Karpas-422 (cell line): Measurements from ENCODE around the gene IQCK. TPM values are rescaled to one million over a fixed set of nuclear protein-coding genes. Genes with fewer than 3 reads are reported as not detected.

Experiments
- DNase-seq: peaks from one replicate; pipeline ENCODE4 v3.0.0-alpha.2; 2015
- H2AFZ ChIP-seq: fragments of 200-600 bp; sonication (generic); 2 replicates; pipeline ENCODE4 v1.6.1; 2014; ENCODE audit warnings: antibody characterized with exemption, low read length, mixed read lengths
- H3K27ac ChIP-seq: fragments of 200-600 bp; sonication (generic); 2 replicates; pipeline ENCODE4 v1.5.1; 2014; ENCODE audit warnings: mild to moderate bottlenecking, low read length, moderate library complexity
- H3K27me3 ChIP-seq: fragments of 200-600 bp; sonication (generic); 2 replicates; pipeline ENCODE4 v1.6.1; 2014; ENCODE audit warnings: low read length, mixed read lengths
- H3K36me3 ChIP-seq: fragments of 200-600 bp; sonication (generic); 2 replicates; pipeline ENCODE4 v1.6.1; 2014; ENCODE audit warnings: low read length, mixed read lengths; ENCODE audit not compliant: insufficient read depth
- H3K4me1 ChIP-seq: fragments of 200-600 bp; sonication (generic); 2 replicates; pipeline ENCODE4 v1.6.1; 2014; ENCODE audit warnings: mild to moderate bottlenecking, low read length, mixed read lengths
- H3K4me2 ChIP-seq: fragments of 200-600 bp; sonication (generic); 2 replicates; pipeline ENCODE4 v1.6.1; 2014; ENCODE audit warnings: low read length, low read depth, mild to moderate bottlenecking; ENCODE audit not compliant: poor library complexity, severe bottlenecking
- H3K4me3 ChIP-seq: fragments of 200-600 bp; sonication (generic); 2 replicates; pipeline ENCODE4 v1.5.1; 2014; ENCODE audit warnings: mild to moderate bottlenecking, antibody characterized with exemption, low read length, mixed read lengths
- H3K79me2 ChIP-seq: fragments of 200-600 bp; sonication (generic); 2 replicates; pipeline ENCODE4 v1.6.1; 2014; ENCODE audit warnings: mild to moderate bottlenecking, low read length, mixed read lengths
- H3K9ac ChIP-seq: fragments of 200-600 bp; sonication (generic); 2 replicates; pipeline ENCODE4 v1.6.0; 2014; ENCODE audit warnings: low read length
- H3K9me2 ChIP-seq: fragments of 200-600 bp; sonication (generic), shearing (Covaris generic); replicated peaks from 2 replicates; pipeline ENCODE4 v1.6.0; 2014; ENCODE audit warnings: mild to moderate bottlenecking, low read length, moderate library complexity; ENCODE audit not compliant: insufficient read depth
- H3K9me3 ChIP-seq: fragments of 300-700, 200-600 bp; sonication (generic); 2 replicates; pipeline ENCODE4 v1.6.1; 2014; ENCODE audit warnings: low read length, mixed read lengths
- H4K20me1 ChIP-seq: fragments of 200-600 bp; sonication (generic); 2 replicates; pipeline ENCODE4 v1.6.1; 2014; ENCODE audit warnings: mild to moderate bottlenecking, antibody characterized with exemption, low read length, low read depth; ENCODE audit not compliant: insufficient read depth
- total RNA-seq: library from RNA; depleted of rRNA; stranded (reverse); fragments of >200 nt; shearing (Covaris generic); gene quantifications from 2 replicates; pipeline ENCODE4 v1.2.3, GENCODE V29; 2014; ENCODE audit warnings: low replicate concordance

The IQCK gene
- total RNA-seq, 1 experiment from 2014 or later, result 4.9 TPM

- H3K27me3 ChIP-seq, result no peaks in the 10 kb centered on the region
- no peaks in the 10 kb centered on the region for H3K9me3 ChIP-seq
- no peaks in the 10 kb centered on the region for H3K9me2 ChIP-seq
- H3K9ac ChIP-seq, result peak overlapping the region; percentile 86
- peak; percentile 50 for DNase-seq
- peak overlapping the region; percentile 94 for H3K4me3 ChIP-seq
- H3K79me2 ChIP-seq, result peaks cover 29% of the 10 kb centered on the region
- no peaks in the 10 kb centered on the region for H4K20me1 ChIP-seq
- peaks cover 15% of the 10 kb centered on the region for H3K4me1 ChIP-seq
- H3K27ac ChIP-seq, result no peak overlapping the region
- no peaks in the 10 kb centered on the region for H3K36me3 ChIP-seq
- peak overlapping the region; percentile 76 for H3K4me2 ChIP-seq
- H2AFZ ChIP-seq, result no peak overlapping the region
These were observed 757 bp upstream of the IQCK start for GRCh38 chr16:19717314-19717713.

- Histone ChIP-seq H3K4me1 (peaks cover 15% of the 10 kb centered on the region), H4K20me1 (no peaks in the 10 kb centered on the region), H3K4me3 (peak overlapping the region; percentile 94), H3K27me3 (no peaks in the 10 kb centered on the region), H3K36me3 (no peaks in the 10 kb centered on the region), H2AFZ (0 out of 2 replicates have a peak overlapping the region, but pooled peaks have one; percentile 75), H3K79me2 (peaks cover 29% of the 10 kb centered on the region), H3K27ac (no peak overlapping the region), H3K4me2 (peak overlapping the region; percentile 76), H3K9me2 (no peaks in the 10 kb centered on the region), H3K9me3 (no peaks in the 10 kb centered on the region), H3K9ac (peak overlapping the region; percentile 86)
- DNase-seq, result no peak
These were observed 524 bp downstream of the IQCK start for GRCh38 chr16:19718624-19718965.

GRCh38 chr16:19722269-19722952 lies 4.3 kb downstream of the IQCK start:
- Histone ChIP-seq H3K4me1 (peaks cover 5% of the 10 kb centered on the region), H3K9me3 (no peaks in the 10 kb centered on the region), H3K79me2 (peaks cover 4% of the 10 kb centered on the region), H3K9me2 (no peaks in the 10 kb centered on the region), H3K36me3 (no peaks in the 10 kb centered on the region), H3K27me3 (no peaks in the 10 kb centered on the region), H4K20me1 (no peaks in the 10 kb centered on the region), H3K9ac (no peak overlapping the region), H2AFZ (no peak overlapping the region), H3K27ac (no peak overlapping the region), H3K4me2 (no peak overlapping the region), H3K4me3 (no peak overlapping the region)
- DNase-seq, result no peak

GRCh38 chr16:19722981-19723380 lies 4.9 kb downstream of the IQCK start:
- Histone ChIP-seq H4K20me1 (no peaks in the 10 kb centered on the region), H3K36me3 (no peaks in the 10 kb centered on the region), H3K9me3 (no peaks in the 10 kb centered on the region), H3K9me2 (no peaks in the 10 kb centered on the region), H3K79me2 (no peaks in the 10 kb centered on the region), H3K4me2 (no peak overlapping the region), H3K9ac (no peak overlapping the region), H2AFZ (no peak overlapping the region), H3K27me3 (no peaks in the 10 kb centered on the region), H3K27ac (no peak overlapping the region), H3K4me1 (peaks cover 5% of the 10 kb centered on the region), H3K4me3 (no peak overlapping the region)
- no peak for DNase-seq

GRCh38 chr16:19728636-19728965 lies 10.5 kb downstream of the IQCK start:
- Histone ChIP-seq H3K4me2 (no peak overlapping the region), H3K9ac (no peak overlapping the region), H3K4me3 (no peak overlapping the region), H3K4me1 (no peaks in the 10 kb centered on the region), H2AFZ (no peak overlapping the region), H3K27ac (no peak overlapping the region), H3K36me3 (no peaks in the 10 kb centered on the region), H3K9me3 (no peaks in the 10 kb centered on the region), H3K27me3 (no peaks in the 10 kb centered on the region), H3K79me2 (no peaks in the 10 kb centered on the region), H3K9me2 (no peaks in the 10 kb centered on the region), H4K20me1 (no peaks in the 10 kb centered on the region)
- DNase-seq, result no peak

GRCh38 chr16:19733551-19733950 lies 15.5 kb downstream of the IQCK start:
- Histone ChIP-seq H3K36me3 (no peaks in the 10 kb centered on the region), H3K9me3 (no peaks in the 10 kb centered on the region), H3K27me3 (no peaks in the 10 kb centered on the region), H3K27ac (no peak overlapping the region), H3K79me2 (no peaks in the 10 kb centered on the region), H3K9ac (no peak overlapping the region), H2AFZ (no peak overlapping the region), H4K20me1 (no peaks in the 10 kb centered on the region), H3K4me1 (no peaks in the 10 kb centered on the region), H3K4me2 (no peak overlapping the region), H3K9me2 (no peaks in the 10 kb centered on the region), H3K4me3 (no peak overlapping the region)
- DNase-seq, result no peak

GRCh38 chr16:19735074-19735867 lies 17.2 kb downstream of the IQCK start:
- no peaks in the 10 kb centered on the region for H3K36me3 ChIP-seq
- DNase-seq, result no peak

GRCh38 chr16:19737306-19738038 lies 19.4 kb downstream of the IQCK start:
- H2AFZ ChIP-seq, result no peak overlapping the region
- no peak overlapping the region for H3K4me2 ChIP-seq
- H3K9me3 ChIP-seq, result no peaks in the 10 kb centered on the region
- no peaks in the 10 kb centered on the region for H3K79me2 ChIP-seq
- H3K9ac ChIP-seq, result no peak overlapping the region
- no peak overlapping the region for H3K27ac ChIP-seq
- no peak overlapping the region for H3K4me3 ChIP-seq
- H4K20me1 ChIP-seq, result no peaks in the 10 kb centered on the region
- no peaks in the 10 kb centered on the region for H3K4me1 ChIP-seq
- no peaks in the 10 kb centered on the region for H3K36me3 ChIP-seq
- DNase-seq, result no peak
- H3K9me2 ChIP-seq, result no peaks in the 10 kb centered on the region
- no peaks in the 10 kb centered on the region for H3K27me3 ChIP-seq

More at GRCh38 chr16:19735074-19735867, 17.2 kb downstream of the IQCK start:
- no peaks in the 10 kb centered on the region for H4K20me1 ChIP-seq
- H2AFZ ChIP-seq, result no peak overlapping the region
- H3K4me2 ChIP-seq, result no peak overlapping the region
- no peak overlapping the region for H3K27ac ChIP-seq
- no peaks in the 10 kb centered on the region for H3K4me1 ChIP-seq
- H3K27me3 ChIP-seq, result no peaks in the 10 kb centered on the region
- H3K9ac ChIP-seq, result no peak overlapping the region
- no peaks in the 10 kb centered on the region for H3K9me3 ChIP-seq
- no peaks in the 10 kb centered on the region for H3K79me2 ChIP-seq
- no peaks in the 10 kb centered on the region for H3K9me2 ChIP-seq
- no peak overlapping the region for H3K4me3 ChIP-seq
